ENCODE results near the gene TTC7B. TPM values are rescaled to one million over a fixed set of nuclear protein-coding genes. Genes with fewer than 3 reads are reported as not detected.

TTC7B gene
- total and polyA plus RNA-seq, 2 of the 8 experiments (the other 6 are each of a cell fraction or from before 2014, with no cell fraction given) = 23.7 to 34.0 TPM

- Histone ChIP-seq H3K4me2 (ENCODE audit: insufficient read depth in 1 of 2, low read depth in 2 of 2, low read length in 2 of 2) (no peak overlapping the region), H2AFZ (ENCODE audit: low read length) (no peak overlapping the region), H2BK20ac (ENCODE audit: low read length) (0 out of 2 replicates have a peak overlapping the region, but pooled peaks have one; percentile 48), H3K23ac (ENCODE audit: insufficient read length) (no peak overlapping the region), H2BK120ac (replicated peaks; ENCODE audit: low read depth, low read length) (no peak overlapping the region), H4K5ac (ENCODE audit: insufficient read length, low read depth, low read length) (no peak overlapping the region), H2BK15ac (ENCODE audit: low read length) (no peak overlapping the region), H4K20me1 (replicated peaks in 1 of 2; ENCODE audit: control insufficient read depth in 1 of 2, insufficient read depth in 2 of 2, low read length in 2 of 2) (no peaks in the 10 kb centered on the region), H2AK5ac (ENCODE audit: low read depth, low read length) (no peak overlapping the region), H3K27me3 (replicated peaks in 1 of 4; ENCODE audit: control insufficient read depth in 3 of 4, extremely low read depth in 1 of 4, insufficient read depth in 3 of 4, low read length in 3 of 4) (no peaks in the 10 kb centered on the region), H3K4ac (replicated peaks; ENCODE audit: insufficient read length, low read depth, low read length) (no peak overlapping the region), H3K14ac (ENCODE audit: insufficient read length) (no peak overlapping the region), H3K36me3 (ENCODE audit: control insufficient read depth in 2 of 4, insufficient read depth in 4 of 4, low read length in 3 of 4) (no peaks in the 10 kb centered on the region), H3K9ac (replicated peaks in 1 of 4; ENCODE audit: extremely low read depth in 1 of 4, low read depth in 3 of 4, low read length in 3 of 4) (no peak overlapping the region), H2BK12ac (ENCODE audit: low read depth, low read length) (no peak overlapping the region), H3K23me2 (ENCODE audit: low read depth, low read length) (no peaks in the 10 kb centered on the region), H3K27ac (ENCODE audit: low read depth, low read length) (no peak overlapping the region), H3K9me3 (ENCODE audit: insufficient read depth in 2 of 2, low read depth in 1 of 2, low read length in 1 of 2) (no peaks in the 10 kb centered on the region), H3K18ac (ENCODE audit: extremely low read depth, low read length) (no peak overlapping the region), H3K4me1 (replicated peaks in 1 of 4; ENCODE audit: control insufficient read depth in 3 of 4, insufficient read depth in 4 of 4, low read length in 3 of 4) (peaks cover 5 to 19% (median 14%) of the 10 kb centered on the region in 4 experiments), H3K79me1 (ENCODE audit: low read depth, low read length) (no peaks in the 10 kb centered on the region), H4K8ac (ENCODE audit: extremely low read depth, insufficient read depth, low read length) (no peak overlapping the region), H3K56ac (replicated peaks; ENCODE audit: insufficient read length, low read depth, low read length) (no peak overlapping the region), H2BK5ac (ENCODE audit: low read depth, low read length) (no peak overlapping the region), H3K79me2 (ENCODE audit: control insufficient read depth in 1 of 2, insufficient read depth in 2 of 2, low read length in 2 of 2) (no peaks in the 10 kb centered on the region), H4K91ac (replicated peaks; ENCODE audit: insufficient read length, low read length) (no peak overlapping the region), H3K4me3 (ENCODE audit: extremely low read depth in 1 of 4, insufficient read depth in 2 of 4, low read depth in 3 of 4, low read length in 4 of 4) (no peak overlapping the region)
- WGBS, 2 experiments (ENCODE audit: extremely low coverage in 1 of 2, insufficient coverage in 1 of 2, insufficient read length in 1 of 2, insufficient replicate concordance in 2 of 2, low coverage in 1 of 2, low lambda C conversion rate in 2 of 2, missing lambda C conversion rate in 1 of 2) = 95 to 100% methylated on average over 1 to 9 of the region's 9 CpGs
- DNase-seq (ENCODE audit: low read depth in 1 of 2, low spot score in 2 of 2) (no peak), FAIRE-seq (no peak)
- TF ChIP-seq SAP30 (IDR thresholded peaks at IDR 0.05; ENCODE audit: insufficient read depth, insufficient replicate concordance, low read length) = no peak
- TF ChIP-seq TBP (IDR thresholded peaks at IDR 0.05; ENCODE audit: low read depth, low read length) = no peak
- no peak for TF ChIP-seq SIRT6 (IDR thresholded peaks at IDR 0.05; ENCODE audit: low read length)
- no peak for TF ChIP-seq ZNF274 (IDR thresholded peaks at IDR 0.05; ENCODE audit: borderline replicate concordance, extremely low read depth, low read length)
- ChIA-PET CTCF (ENCODE audit: partially characterized antibody) (interaction anchor here (0.5 to 1.1 kb wide), 3 partner anchors 32 to 751 kb away, joined by 3 to 4 read pairs (median 3); no protein-coding TSS in a partner anchor), POLR2A (ENCODE audit: partially characterized antibody) (no interaction called here)
Observed at GRCh38 chr14:90579816-90580215, 236.4 kb downstream of the TTC7B start.
